ENCODE results near the gene C1orf50.

GRCh38 chr1:42742141-42742540 is 24.9 kb upstream of the C1orf50 start:
- no peak for TF ChIP-seq SMAD4 (CRISPR knock-in tag; IDR thresholded peaks at IDR 0.05)
- TF ChIP-seq, protein P1, sequence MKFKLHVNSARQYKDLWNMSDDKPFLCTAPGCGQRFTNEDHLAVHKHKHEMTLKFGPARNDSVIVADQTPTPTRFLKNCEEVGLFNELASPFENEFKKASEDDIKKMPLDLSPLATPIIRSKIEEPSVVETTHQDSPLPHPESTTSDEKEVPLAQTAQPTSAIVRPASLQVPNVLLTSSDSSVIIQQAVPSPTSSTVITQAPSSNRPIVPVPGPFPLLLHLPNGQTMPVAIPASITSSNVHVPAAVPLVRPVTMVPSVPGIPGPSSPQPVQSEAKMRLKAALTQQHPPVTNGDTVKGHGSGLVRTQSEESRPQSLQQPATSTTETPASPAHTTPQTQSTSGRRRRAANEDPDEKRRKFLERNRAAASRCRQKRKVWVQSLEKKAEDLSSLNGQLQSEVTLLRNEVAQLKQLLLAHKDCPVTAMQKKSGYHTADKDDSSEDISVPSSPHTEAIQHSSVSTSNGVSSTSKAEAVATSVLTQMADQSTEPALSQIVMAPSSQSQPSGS (CRISPR knock-in tag; IDR thresholded peaks at IDR 0.05; ENCODE audit: borderline replicate concordance, low read depth) = no peak
- TF ChIP-seq, protein P2, sequence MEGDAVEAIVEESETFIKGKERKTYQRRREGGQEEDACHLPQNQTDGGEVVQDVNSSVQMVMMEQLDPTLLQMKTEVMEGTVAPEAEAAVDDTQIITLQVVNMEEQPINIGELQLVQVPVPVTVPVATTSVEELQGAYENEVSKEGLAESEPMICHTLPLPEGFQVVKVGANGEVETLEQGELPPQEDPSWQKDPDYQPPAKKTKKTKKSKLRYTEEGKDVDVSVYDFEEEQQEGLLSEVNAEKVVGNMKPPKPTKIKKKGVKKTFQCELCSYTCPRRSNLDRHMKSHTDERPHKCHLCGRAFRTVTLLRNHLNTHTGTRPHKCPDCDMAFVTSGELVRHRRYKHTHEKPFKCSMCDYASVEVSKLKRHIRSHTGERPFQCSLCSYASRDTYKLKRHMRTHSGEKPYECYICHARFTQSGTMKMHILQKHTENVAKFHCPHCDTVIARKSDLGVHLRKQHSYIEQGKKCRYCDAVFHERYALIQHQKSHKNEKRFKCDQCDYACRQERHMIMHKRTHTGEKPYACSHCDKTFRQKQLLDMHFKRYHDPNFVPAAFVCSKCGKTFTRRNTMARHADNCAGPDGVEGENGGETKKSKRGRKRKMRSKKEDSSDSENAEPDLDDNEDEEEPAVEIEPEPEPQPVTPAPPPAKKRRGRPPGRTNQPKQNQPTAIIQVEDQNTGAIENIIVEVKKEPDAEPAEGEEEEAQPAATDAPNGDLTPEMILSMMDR (IDR thresholded peaks at IDR 0.05) = no peak
